ENCODE data around the gene MAP7.

DNA sequence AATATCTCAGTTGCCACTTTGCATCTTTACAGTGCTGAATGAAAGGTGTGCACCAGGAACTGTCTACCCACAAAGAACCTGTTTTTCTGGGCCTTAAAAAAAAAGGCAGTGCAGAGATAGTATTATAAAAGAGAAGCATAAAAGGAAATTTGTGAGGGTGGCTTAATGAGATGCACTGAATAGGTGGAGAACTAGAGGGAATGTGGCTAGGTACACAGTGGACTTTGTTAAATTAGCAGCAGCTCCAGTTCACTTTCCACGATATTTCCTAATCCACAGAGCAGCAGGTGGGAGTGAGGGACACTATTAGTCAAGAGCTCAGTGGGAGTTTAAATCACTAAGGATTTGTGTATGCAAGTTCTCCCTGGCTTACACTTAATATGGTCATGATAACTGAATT is 38.8 kb downstream of the MAP7 start:
- TF ChIP-seq, protein P1, sequence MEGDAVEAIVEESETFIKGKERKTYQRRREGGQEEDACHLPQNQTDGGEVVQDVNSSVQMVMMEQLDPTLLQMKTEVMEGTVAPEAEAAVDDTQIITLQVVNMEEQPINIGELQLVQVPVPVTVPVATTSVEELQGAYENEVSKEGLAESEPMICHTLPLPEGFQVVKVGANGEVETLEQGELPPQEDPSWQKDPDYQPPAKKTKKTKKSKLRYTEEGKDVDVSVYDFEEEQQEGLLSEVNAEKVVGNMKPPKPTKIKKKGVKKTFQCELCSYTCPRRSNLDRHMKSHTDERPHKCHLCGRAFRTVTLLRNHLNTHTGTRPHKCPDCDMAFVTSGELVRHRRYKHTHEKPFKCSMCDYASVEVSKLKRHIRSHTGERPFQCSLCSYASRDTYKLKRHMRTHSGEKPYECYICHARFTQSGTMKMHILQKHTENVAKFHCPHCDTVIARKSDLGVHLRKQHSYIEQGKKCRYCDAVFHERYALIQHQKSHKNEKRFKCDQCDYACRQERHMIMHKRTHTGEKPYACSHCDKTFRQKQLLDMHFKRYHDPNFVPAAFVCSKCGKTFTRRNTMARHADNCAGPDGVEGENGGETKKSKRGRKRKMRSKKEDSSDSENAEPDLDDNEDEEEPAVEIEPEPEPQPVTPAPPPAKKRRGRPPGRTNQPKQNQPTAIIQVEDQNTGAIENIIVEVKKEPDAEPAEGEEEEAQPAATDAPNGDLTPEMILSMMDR (IDR thresholded peaks at IDR 0.05; ENCODE audit: low read depth, low read length): no peak
- no peak for TF ChIP-seq EZH2phosphoT487 (IDR thresholded peaks at IDR 0.05; ENCODE audit: low read depth)

Measured in OCI-LY3 (cell line).